SK-N-MC (cell line): ENCODE data around the gene GPR152.

Experiments
- EZH2 ChIP-seq: fragments of 200-600 bp; sonication (generic); IDR thresholded peaks from one replicate; pipeline ENCODE4 v1.6.1; 2017; ENCODE audit warnings: antibody characterized with exemption
- POLR2AphosphoS5 ChIP-seq: IDR thresholded peaks from 2 replicates; pipeline ENCODE4 v1.6.1; 2012; ENCODE audit warnings: mild to moderate bottlenecking, low read depth, low read length, borderline replicate concordance

GRCh38 chr11:67415501-67416304, 36.8 kb downstream of the GPR152 start, which contains the start of gene CARNS1:
- TF ChIP-seq EZH2 (no peak), POLR2AphosphoS5 (no peak)
